Esophagus (tissue), 2 donors: ENCODE data around the gene RPS6KC1. TPM values are rescaled to one million over a fixed set of nuclear protein-coding genes. Genes with fewer than 3 reads are reported as not detected.
"Not testable (repeated sequence)": the region's sequence is repeated elsewhere in the genome, so short reads cannot be mapped to it uniquely, and the experiment has no call there.

Experiments
- H3K27ac ChIP-seq, 2 donors: one replicate each; pipeline ENCODE4 v1.5.1; 2013; ENCODE audit warnings: low read depth in 2 of 2, mild to moderate bottlenecking in 2 of 2, inconsistent platforms in 1 of 2, low read length in 1 of 2, moderate library complexity in 1 of 2
- H3K27me3 ChIP-seq, 2 donors: one replicate each; pipeline ENCODE4 v1.6.1; 2013; ENCODE audit warnings: low read length in 2 of 2, control low read depth in 1 of 2, mild to moderate bottlenecking in 1 of 2; ENCODE audit not compliant: insufficient read depth in 2 of 2, control insufficient read depth in 1 of 2
- H3K36me3 ChIP-seq, 2 donors: one replicate each; pipeline ENCODE4 v1.6.1; 2013; ENCODE audit warnings: low read length in 1 of 2; ENCODE audit not compliant: control insufficient read depth in 2 of 2, insufficient read depth in 2 of 2
- H3K4me1 ChIP-seq, 2 donors: one replicate each; pipeline ENCODE4 v1.6.1; 2013; ENCODE audit warnings: low read length in 1 of 2; ENCODE audit not compliant: control insufficient read depth in 2 of 2, insufficient read depth in 2 of 2
- H3K4me3 ChIP-seq, 2 donors: one replicate each; pipeline ENCODE4 v1.5.1; 2013; ENCODE audit warnings: low read length in 2 of 2, mild to moderate bottlenecking in 2 of 2, low read depth in 1 of 2, moderate library complexity in 1 of 2
- H3K9me3 ChIP-seq, 2 donors: one replicate each; pipeline ENCODE4 v1.6.1; 2013; ENCODE audit warnings: mild to moderate bottlenecking in 2 of 2, low read depth in 1 of 2, low read length in 1 of 2, moderate library complexity in 1 of 2; ENCODE audit not compliant: control insufficient read depth in 2 of 2, insufficient read depth in 1 of 2
- WGBS, 2 donors: extraction: QIAGEN DNeasy Blood & Tissue Kit; methylation state at CpG; one replicate each; pipeline ENCODE4 v1.1.7; 2013; 5-methylcytosine and 5-hydroxymethylcytosine counted together
- polyA plus RNA-seq, 2 donors: library from polyadenylated mRNA; stranded (reverse); fragments of 200-250 nt; gene quantifications; one replicate each; pipeline ENCODE4 v1.2.3, GENCODE V29; 2013
- donor health status: healthy with polysubstance abuse.
- donor health status: Bipolar disorder and iron deficiency.

Gene RPS6KC1
- polyA plus RNA-seq, 2 donors, result 2.2 to 3.8 TPM

- Histone ChIP-seq H3K27ac (no peak overlapping the region), H3K36me3 (no peaks in the 10 kb centered on the region), H3K4me3 (no peak overlapping the region), H3K27me3 (no peaks in the 10 kb centered on the region), H3K4me1 (no peaks in the 10 kb centered on the region), H3K9me3 (peaks cover 4% of the 10 kb centered on the region in 2 donors)
- WGBS, 2 donors, result 90 to 91% methylated on average over 5 of the region's 5 CpGs
These were observed 246.0 kb downstream of the RPS6KC1 start for GRCh38 chr1:213297021-213297420.

GRCh38 chr1:213300433-213300832 lies 249.4 kb downstream of the RPS6KC1 start:
- no peak overlapping the region for H3K4me3 ChIP-seq
- no peaks in the 10 kb centered on the region for H3K4me1 ChIP-seq
- WGBS, 2 donors, result 75 to 80% methylated on average over 5 of the region's 5 CpGs

GRCh38 chr1:213301524-213301923 lies 250.5 kb downstream of the RPS6KC1 start:
- H3K4me1 ChIP-seq, H3K4me3 ChIP-seq, H3K27me3 ChIP-seq, H3K36me3 ChIP-seq, H3K9me3 ChIP-seq, H3K27ac ChIP-seq: not testable (repeated sequence)
- 91 to 98% methylated on average over 3 of the region's 3 CpGs for WGBS, 2 donors

More at GRCh38 chr1:213300433-213300832, 249.4 kb downstream of the RPS6KC1 start:
- H3K36me3 ChIP-seq, result no peaks in the 10 kb centered on the region
- no peak overlapping the region for H3K27ac ChIP-seq
- no peaks in the 10 kb centered on the region for H3K27me3 ChIP-seq
- H3K9me3 ChIP-seq, result peaks cover 4% of the 10 kb centered on the region in 2 donors

GRCh38 chr1:213303286-213303685 lies 252.2 kb downstream of the RPS6KC1 start:
- Histone ChIP-seq H3K4me3 (no peak overlapping the region), H3K27me3 (no peaks in the 10 kb centered on the region), H3K4me1 (no peaks in the 10 kb centered on the region), H3K9me3 (no peaks in the 10 kb centered on the region), H3K27ac (no peak overlapping the region), H3K36me3 (no peaks in the 10 kb centered on the region)
- WGBS, 2 donors, result 46 to 54% methylated on average over 8 of the region's 8 CpGs

GRCh38 chr1:213315571-213315970 lies 264.5 kb downstream of the RPS6KC1 start:
- 72 to 84% methylated on average over 1 of the region's 1 CpG for WGBS, 2 donors
- Histone ChIP-seq H3K4me1 (no peaks in the 10 kb centered on the region), H3K27ac (no peak overlapping the region), H3K27me3 (no peaks in the 10 kb centered on the region), H3K9me3 (peaks cover 0 to 2% of the 10 kb centered on the region in 2 donors), H3K36me3 (no peaks in the 10 kb centered on the region), H3K4me3 (no peak overlapping the region)

- not testable (repeated sequence) for H3K9me3 ChIP-seq, H3K4me3 ChIP-seq, H3K4me1 ChIP-seq, H3K27ac ChIP-seq, H3K36me3 ChIP-seq, H3K27me3 ChIP-seq
- WGBS, 2 donors, result 62 to 79% methylated on average over 1 of the region's 1 CpG
These were observed 267.4 kb downstream of the RPS6KC1 start for GRCh38 chr1:213318458-213318857.

- Histone ChIP-seq H3K9me3 (peaks cover 0 to 2% of the 10 kb centered on the region in 2 donors), H3K4me1 (no peaks in the 10 kb centered on the region), H3K4me3 (no peak overlapping the region), H3K27ac (no peak overlapping the region), H3K36me3 (no peaks in the 10 kb centered on the region), H3K27me3 (no peaks in the 10 kb centered on the region)
- 49 to 50% methylated on average over 6 of the region's 6 CpGs for WGBS, 2 donors
These were observed 269.3 kb downstream of the RPS6KC1 start for GRCh38 chr1:213320191-213320870.

Other genes starting within 250 kb of the RPS6KC1 start
- gene SPATA45, start 203.6 kb upstream of the RPS6KC1 start, polyA plus RNA-seq, result not detected
- gene FLVCR1, start 193.0 kb upstream of the RPS6KC1 start, polyA plus RNA-seq, result 1 to 10 TPM; 1.6 to 2.1 TPM
- gene VASH2, start 100.7 kb upstream of the RPS6KC1 start, polyA plus RNA-seq, result under 1 TPM; 0.24 to 0.33 TPM
- gene ANGEL2, start 35.4 kb upstream of the RPS6KC1 start, polyA plus RNA-seq, result 10 to 100 TPM in 1 of 2 donors, 1 to 10 TPM in 1; 8.2 to 10.7 TPM